Nephron progenitor cell (in vitro differentiated cells): ENCODE data around the gene MAP4K4.
A peak's percentile ranks its signal among the peaks of the same experiment; 100 is the strongest.

Experiments used
- DNase-seq: peaks from one replicate; pipeline ENCODE4 v3.0.0; 2021
- H3K27ac Mint-ChIP-seq: 2 replicates; pipeline ENCODE4 v1.8.0; 2021; ENCODE audit warnings: mild to moderate bottlenecking, moderate library complexity, mixed read lengths
- H3K27me3 Mint-ChIP-seq: 2 replicates; pipeline ENCODE4 v1.8.0; 2021; ENCODE audit warnings: mild to moderate bottlenecking, low read depth, mixed read lengths; ENCODE audit not compliant: poor library complexity
- H3K36me3 Mint-ChIP-seq: 2 replicates; pipeline ENCODE4 v1.8.0; 2021; ENCODE audit warnings: low read depth, mixed read lengths
- H3K4me1 Mint-ChIP-seq: 2 replicates; pipeline ENCODE4 v1.8.0; 2021; ENCODE audit warnings: mixed read lengths
- H3K4me3 Mint-ChIP-seq: 2 replicates; pipeline ENCODE4 v1.8.0; 2021; ENCODE audit warnings: mild to moderate bottlenecking, moderate library complexity, mixed read lengths
- H3K9me3 Mint-ChIP-seq: 2 replicates; pipeline ENCODE4 v1.8.0; 2021; ENCODE audit warnings: mild to moderate bottlenecking, moderate library complexity, mixed read lengths
- TF ChIP-seq, protein P1 (sequence below): fragments of 200-600 bp; sonication (generic); IDR thresholded peaks from 2 replicates; pipeline ENCODE4 v1.5.0; 2021; ENCODE audit warnings: antibody characterized with exemption

The MAP4K4 gene

GRCh38 chr2:101732773-101733256, 35.3 kb downstream of the MAP4K4 start:
- H3K36me3 Mint-ChIP-seq: peaks cover 20% of the 10 kb centered on the region
- H3K27ac Mint-ChIP-seq: peak overlapping the region; percentile 76
- H3K4me3 Mint-ChIP-seq: no peak overlapping the region
- no peaks in the 10 kb centered on the region for H3K27me3 Mint-ChIP-seq
- peaks cover 71% of the 10 kb centered on the region for H3K4me1 Mint-ChIP-seq
- TF ChIP-seq, protein P1, sequence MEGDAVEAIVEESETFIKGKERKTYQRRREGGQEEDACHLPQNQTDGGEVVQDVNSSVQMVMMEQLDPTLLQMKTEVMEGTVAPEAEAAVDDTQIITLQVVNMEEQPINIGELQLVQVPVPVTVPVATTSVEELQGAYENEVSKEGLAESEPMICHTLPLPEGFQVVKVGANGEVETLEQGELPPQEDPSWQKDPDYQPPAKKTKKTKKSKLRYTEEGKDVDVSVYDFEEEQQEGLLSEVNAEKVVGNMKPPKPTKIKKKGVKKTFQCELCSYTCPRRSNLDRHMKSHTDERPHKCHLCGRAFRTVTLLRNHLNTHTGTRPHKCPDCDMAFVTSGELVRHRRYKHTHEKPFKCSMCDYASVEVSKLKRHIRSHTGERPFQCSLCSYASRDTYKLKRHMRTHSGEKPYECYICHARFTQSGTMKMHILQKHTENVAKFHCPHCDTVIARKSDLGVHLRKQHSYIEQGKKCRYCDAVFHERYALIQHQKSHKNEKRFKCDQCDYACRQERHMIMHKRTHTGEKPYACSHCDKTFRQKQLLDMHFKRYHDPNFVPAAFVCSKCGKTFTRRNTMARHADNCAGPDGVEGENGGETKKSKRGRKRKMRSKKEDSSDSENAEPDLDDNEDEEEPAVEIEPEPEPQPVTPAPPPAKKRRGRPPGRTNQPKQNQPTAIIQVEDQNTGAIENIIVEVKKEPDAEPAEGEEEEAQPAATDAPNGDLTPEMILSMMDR: no peak
- no peak for DNase-seq
- H3K9me3 Mint-ChIP-seq: no peaks in the 10 kb centered on the region

- Mint-ChIP-seq H3K36me3 (peaks cover 20% of the 10 kb centered on the region), H3K27me3 (no peaks in the 10 kb centered on the region), H3K9me3 (no peaks in the 10 kb centered on the region), H3K27ac (peak overlapping the region; percentile 24), H3K4me1 (peaks cover 71% of the 10 kb centered on the region), H3K4me3 (no peak overlapping the region)
- TF ChIP-seq, protein P1: no peak
- DNase-seq: no peak
Observed at GRCh38 chr2:101733257-101733993, 35.9 kb downstream of the MAP4K4 start.

- DNase-seq: no peak
- H3K27me3 Mint-ChIP-seq: no peaks in the 10 kb centered on the region
- H3K27ac Mint-ChIP-seq: peak overlapping the region; percentile 80
- peaks cover 13% of the 10 kb centered on the region for H3K36me3 Mint-ChIP-seq
- H3K9me3 Mint-ChIP-seq: no peaks in the 10 kb centered on the region
- TF ChIP-seq, protein P1: no peak
- no peak overlapping the region for H3K4me3 Mint-ChIP-seq
- peaks cover 63% of the 10 kb centered on the region for H3K4me1 Mint-ChIP-seq
Observed at GRCh38 chr2:101734505-101735165, 37.1 kb downstream of the MAP4K4 start.

DNA sequence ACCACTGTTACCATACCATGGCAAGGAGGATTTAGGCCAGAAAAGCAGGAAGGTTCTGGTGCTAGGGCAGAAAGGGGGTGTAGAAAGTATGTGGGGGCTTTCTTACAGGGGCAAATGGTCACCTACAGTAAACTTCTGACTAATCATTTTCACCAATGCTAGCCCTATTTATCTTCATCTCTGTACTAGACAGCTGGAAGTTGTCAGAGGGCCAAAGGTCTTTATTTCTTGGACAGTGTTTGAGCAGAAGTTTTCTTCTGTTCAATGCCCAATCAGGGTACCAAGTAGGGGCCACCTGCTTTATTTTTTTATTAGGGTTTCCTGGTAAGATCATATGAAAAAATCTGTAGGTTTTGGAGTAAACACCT, 37.6 kb downstream of the MAP4K4 start:
- TF ChIP-seq, protein P1: no peak
- Mint-ChIP-seq H3K27ac (peak overlapping the region; percentile 27), H3K4me1 (peaks cover 59% of the 10 kb centered on the region), H3K9me3 (no peaks in the 10 kb centered on the region), H3K4me3 (no peak overlapping the region), H3K36me3 (peaks cover 11% of the 10 kb centered on the region), H3K27me3 (no peaks in the 10 kb centered on the region)
- DNase-seq: no peak

GRCh38 chr2:101736233-101736632, 38.7 kb downstream of the MAP4K4 start:
- peaks cover 9% of the 10 kb centered on the region for H3K36me3 Mint-ChIP-seq
- no peak overlapping the region for H3K4me3 Mint-ChIP-seq
- H3K27ac Mint-ChIP-seq: no peak overlapping the region
- TF ChIP-seq, protein P1: no peak
- H3K9me3 Mint-ChIP-seq: no peaks in the 10 kb centered on the region
- no peaks in the 10 kb centered on the region for H3K27me3 Mint-ChIP-seq
- H3K4me1 Mint-ChIP-seq: peaks cover 57% of the 10 kb centered on the region
- DNase-seq: no peak
